ENCODE data around the gene ACSF3. TPM values are rescaled to one million over a fixed set of nuclear protein-coding genes. Genes with fewer than 3 reads are reported as not detected.
"Not testable (repeated sequence)": the region's sequence is repeated elsewhere in the genome, so short reads cannot be mapped to it uniquely, and the experiment has no call there.

ACSF3 gene
- polyA plus RNA-seq, 3 donors, result 15.3 to 24.3 (median 18.0) TPM

DNA sequence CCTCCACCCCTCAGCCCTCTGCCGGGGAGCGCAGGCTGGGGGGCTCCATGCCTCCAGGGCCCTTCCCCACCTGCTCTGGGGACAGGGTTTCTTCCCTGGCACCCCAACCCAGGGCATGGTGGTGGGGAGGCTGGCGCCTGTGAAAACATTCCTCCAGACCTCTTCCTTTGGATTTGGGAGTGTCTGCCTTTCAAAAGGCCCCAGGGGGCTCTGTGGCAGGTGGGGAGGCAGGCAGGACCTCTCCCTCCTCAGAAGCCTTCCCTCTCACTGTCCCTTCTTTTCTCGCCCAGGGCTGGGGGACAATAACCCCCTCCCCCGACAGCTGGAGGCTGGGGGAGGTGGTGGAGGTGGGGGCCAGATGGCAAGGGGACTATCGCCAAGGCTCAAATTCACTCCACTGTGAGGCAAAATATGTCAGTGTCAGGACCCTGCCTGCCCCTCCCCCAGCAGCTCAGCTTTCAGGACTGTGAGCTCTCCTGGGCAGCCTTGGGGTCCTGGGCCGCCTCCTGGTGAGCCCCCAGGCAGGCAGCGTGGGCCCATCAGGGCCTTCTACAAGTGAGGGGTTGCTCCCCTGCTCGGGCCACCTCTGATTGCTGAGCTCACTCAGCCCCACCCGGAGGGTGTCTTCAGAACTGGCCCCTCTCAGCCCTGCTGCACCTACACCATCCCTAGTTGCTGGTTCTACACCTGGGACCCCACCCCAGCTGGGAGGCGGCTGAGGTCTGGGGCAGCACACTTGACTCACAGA, 79.7 kb downstream of the ACSF3 start:
- H3K27ac ChIP-seq (ENCODE audit: low read depth, low read length), result no peak overlapping the region
- 67 to 70% (median 69%) methylated on average over 10 to 11 of the region's 11 CpGs for WGBS, 3 donors

DNA sequence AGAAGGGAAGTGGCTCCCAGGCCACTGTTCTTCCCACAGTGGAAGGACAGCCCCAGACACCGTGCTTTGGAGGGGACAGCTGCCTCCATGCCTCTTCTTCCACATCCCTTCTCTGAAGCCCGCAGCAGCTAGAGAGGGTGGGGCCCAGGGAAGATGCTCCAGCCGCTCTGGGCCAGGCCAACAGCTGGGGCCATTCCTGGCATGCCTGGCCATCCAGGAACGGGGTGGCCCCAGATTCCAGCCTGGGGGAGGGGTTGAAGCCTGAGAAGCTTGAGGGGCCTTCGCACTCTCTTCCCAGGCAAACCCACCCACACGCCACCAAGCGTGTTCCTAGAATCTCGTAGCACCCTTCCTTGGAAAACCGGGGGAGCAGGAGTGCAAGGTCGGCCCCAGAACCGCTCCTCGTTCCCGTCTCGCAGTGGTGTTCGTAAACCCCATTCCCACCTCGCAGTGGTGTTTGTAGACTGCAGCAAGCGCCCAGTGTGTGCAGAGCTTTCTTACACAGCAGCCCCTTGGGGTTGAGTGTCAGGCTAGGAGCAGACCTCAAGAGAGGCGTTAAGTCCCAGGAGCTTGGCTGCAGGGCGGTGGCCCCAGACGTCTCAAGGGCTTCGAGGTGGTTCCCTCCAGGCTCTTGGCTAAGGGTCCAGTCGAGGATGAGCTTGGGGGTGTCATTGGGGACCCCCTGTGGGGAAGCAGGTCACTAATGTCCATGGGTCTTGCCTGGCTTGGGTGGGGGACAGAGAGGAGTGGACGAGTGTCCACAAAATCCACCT, 80.6 kb downstream of the ACSF3 start:
- 75 to 80% (median 79%) methylated on average over 23 of the region's 23 CpGs for WGBS, 3 donors
- H3K27ac ChIP-seq (ENCODE audit: low read depth, low read length), result no peak overlapping the region

DNA sequence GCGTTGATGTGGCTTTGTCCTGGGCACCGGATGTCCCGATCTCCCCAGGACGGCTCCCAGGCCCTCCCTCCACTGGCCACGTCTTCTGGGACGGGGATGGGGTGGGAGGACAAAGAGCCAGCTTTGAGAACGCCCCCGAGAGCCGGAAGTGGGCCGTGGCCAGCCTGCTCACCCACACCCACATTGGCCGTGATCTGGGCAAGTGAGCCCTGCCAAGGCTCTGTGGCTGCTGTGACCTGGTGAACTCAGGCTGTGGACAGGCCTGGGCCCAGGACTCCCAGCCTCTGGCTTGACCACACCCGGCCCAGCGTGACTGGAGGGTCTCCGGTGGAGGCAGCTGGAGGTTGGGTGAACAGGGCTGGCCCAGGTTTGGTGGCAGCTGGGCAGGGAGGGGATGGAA, 81.2 kb downstream of the ACSF3 start:
- no peak overlapping the region for H3K27ac ChIP-seq (ENCODE audit: low read depth, low read length)
- WGBS, 3 donors, result 69 to 84% (median 81%) methylated on average over 14 of the region's 14 CpGs

DNA sequence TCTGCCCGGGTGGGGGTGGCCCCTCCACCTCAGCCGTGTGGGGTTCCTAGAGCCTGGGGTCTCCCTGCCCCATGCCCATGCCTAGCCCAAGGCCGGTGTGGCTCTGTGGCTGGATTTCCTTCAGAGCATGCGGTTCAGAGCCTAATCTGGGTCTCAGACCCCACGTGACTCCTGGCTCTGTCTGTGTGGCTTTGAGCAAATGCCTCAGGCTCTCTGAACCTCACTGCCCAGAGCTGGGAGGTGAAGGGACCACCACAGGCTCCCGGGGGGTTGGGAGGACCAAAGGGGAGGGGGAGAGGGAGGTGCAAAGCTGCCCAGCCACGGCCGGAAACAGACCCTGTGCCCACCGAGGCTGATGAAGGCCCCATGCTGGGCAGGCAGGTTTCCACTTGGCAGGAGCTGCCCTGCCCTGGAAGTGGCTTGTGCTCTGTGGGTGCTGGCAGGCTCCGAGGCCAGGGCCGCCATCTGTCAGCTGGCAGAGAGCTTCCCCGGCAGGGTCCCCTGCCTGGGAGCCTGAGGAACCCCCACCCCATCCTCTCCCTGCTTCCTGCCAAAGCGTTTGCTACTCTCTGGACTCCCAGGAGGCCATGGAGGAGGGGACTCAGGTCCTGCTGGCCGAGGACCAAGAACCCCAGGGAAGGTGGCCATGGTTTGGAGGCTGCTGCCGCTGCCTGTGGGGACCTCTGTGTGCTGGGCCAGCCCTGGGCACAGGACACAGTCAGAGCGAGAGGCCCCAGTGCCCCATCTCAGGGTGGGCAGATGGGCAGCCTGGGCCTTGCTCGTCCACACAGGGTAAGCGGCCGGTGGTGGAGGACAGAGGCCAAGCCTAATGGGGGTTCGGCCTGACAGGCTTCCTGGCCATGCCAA, 81.9 kb downstream of the ACSF3 start:
- WGBS, 3 donors, result 47 to 55% (median 51%) methylated on average over 19 to 20 of the region's 20 CpGs
- H3K27ac ChIP-seq (ENCODE audit: low read depth, low read length), result no peak overlapping the region

DNA sequence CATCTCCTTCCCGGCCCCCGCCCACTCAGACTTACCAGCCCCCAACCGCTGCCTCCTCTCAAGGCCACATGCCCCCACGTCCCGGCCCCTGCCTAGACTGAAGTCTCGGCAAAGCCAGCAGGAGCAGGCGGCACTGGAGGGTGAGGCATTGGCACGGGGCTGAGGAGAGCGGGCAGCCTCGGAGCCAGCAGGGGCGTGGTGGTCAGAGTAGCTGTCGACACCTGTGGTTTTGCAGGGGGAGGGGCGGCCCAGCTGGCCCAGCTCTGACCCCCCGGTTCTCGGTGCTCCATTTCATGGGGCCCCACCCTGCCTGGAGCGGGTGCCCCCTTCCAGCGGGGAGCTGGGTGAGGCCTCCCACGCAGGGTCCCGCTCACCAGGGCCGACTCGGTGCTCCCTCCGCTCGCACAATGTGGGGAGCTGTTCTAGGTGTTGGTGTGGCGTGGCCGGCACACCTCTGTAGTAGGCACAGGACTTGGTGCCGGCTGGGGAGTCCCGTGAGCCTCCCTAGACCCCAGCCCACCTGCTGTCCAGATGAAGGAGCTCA, 82.6 kb downstream of the ACSF3 start:
- WGBS, 3 donors, result 82 to 84% (median 82%) methylated on average over 25 to 27 of the region's 27 CpGs
- H3K27ac ChIP-seq (ENCODE audit: low read depth, low read length), result no peak overlapping the region

DNA sequence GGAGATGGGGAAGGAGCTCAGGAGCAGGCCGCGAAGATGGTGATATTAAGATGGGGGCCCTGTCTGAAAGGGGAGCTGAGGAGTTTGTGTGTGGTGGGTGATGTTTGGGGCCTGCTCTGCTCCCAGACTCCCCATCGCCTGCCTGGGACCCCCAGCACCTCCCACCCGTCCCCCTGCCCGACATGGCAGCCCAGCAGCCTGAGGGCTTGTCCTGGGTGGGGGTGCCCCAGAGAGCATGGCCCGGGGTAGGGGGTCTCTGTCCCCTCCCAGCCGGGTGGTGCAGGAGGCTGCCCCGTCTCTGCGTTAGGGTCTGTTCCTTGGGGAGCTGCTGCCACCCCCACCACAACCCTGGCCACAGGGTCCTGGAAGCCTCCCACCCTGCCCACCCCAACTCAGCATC, 83.1 kb downstream of the ACSF3 start:
- H3K27ac ChIP-seq (ENCODE audit: low read depth, low read length), result no peak overlapping the region
- 81 to 91% (median 83%) methylated on average over 7 to 9 of the region's 9 CpGs for WGBS, 3 donors

DNA sequence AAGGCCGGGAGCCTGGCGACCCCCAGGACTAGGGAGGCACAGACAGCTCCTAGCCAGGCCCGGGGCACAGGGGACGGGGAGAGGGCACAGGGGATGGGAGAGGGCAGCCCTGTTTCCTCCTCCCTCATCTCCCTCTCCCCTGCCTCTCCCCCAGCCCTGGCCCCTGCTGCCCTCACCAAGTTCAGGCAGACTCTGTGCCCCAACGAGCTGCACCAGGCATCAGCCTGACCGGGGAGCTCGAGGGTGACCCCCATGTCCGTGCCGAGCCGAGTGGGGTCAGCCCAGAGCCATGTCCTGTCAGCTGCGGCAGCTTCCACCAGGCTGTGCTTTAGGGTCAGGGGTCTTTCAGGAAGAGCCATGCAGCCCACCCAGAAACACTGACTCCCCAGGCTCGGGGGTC, 83.8 kb downstream of the ACSF3 start:
- 69 to 79% (median 72%) methylated on average over 11 to 12 of the region's 12 CpGs for WGBS, 3 donors
- H3K27ac ChIP-seq (ENCODE audit: low read depth, low read length), result no peak overlapping the region

DNA sequence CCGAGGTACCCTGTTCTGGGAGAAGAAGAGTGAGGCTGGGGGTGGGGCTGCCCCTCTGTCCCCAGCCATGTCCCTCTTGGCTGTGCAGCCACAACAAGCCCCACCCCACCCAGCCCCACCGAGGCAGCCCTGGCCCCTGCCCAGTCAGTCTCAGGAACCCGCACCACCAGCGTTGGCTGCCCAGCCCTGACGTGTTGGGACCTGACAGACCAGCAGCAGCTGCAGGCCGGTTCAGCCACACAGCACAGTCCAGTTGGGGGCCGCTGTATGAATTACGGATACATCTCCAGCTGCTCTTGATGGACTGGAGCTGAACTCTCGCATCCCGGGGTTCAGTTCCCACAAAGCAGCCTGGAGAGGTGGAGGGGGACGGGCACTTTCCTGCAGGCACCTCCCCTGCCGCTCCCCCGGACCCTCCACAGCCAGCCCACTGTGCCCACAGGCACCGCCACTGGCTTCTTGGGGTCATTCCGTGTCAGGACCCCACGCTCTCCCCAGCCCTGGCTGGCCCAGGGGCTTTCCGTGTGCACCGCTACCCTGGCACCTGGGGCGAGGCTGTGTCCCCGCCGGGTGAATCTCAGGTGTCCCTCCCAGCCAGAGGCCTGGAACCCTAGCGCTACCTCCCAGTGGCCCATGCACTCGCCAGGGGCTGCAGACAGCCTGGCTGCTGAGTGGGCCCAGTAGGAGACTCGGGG, 84.9 kb downstream of the ACSF3 start:
- no peak overlapping the region for H3K27ac ChIP-seq (ENCODE audit: low read depth, low read length)
- 63 to 82% (median 75%) methylated on average over 20 to 24 of the region's 24 CpGs for WGBS, 3 donors

DNA sequence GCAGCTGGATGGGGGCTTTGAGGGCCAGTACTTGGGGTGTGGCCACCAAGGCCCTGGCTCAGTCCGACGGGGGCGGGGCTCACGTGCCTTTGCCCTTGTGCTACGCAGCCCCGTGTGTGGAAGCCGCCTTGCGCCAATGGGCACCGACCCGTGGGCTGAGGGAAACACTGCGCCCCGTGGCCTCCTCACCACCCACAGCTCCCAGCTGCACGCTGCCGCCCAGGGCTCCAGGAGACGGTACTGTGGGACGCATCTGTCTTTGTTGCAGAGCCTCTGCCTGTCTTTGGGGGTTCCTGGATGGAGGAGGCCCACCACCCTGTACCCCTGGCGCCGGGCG, 85.5 kb downstream of the ACSF3 start:
- 84 to 90% (median 85%) methylated on average over 19 of the region's 19 CpGs for WGBS, 3 donors
- H3K27ac ChIP-seq (ENCODE audit: low read depth, low read length), result no peak overlapping the region

DNA sequence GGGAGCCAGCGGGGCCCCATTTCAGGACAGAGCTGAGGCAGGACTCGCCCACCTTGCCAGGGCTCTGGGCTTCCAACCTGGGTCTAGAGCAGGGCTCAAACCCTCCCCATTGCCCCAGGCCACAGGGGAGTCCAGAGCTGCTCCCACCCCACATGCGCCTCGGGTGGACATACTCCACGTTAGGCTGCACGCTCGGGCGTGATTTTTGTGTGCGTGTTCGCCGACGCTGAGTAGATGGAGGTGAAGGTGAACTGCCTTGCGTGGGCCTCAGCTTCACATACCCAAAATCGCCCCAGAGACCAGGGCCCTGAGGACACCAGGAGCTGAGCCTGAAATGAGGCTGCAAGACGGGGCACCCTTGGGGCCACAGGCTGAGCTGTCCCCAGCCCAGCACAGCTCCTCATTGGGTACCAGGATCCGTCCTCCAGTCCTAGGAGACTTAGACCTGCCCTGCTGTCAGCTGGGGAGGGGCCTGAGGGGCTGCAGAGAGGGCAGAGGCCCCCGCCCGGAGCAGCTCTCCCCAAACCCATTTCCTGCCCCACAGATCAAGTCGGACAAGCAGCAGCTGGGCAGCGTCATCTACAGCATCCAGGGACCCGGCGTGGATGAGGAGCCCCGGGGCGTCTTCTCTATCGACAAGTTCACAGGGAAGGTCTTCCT, 86.1 kb downstream of the ACSF3 start:
- 77 to 80% (median 79%) methylated on average over 24 to 25 of the region's 25 CpGs for WGBS, 3 donors
- H3K27ac ChIP-seq (ENCODE audit: low read depth, low read length), result no peak overlapping the region

DNA sequence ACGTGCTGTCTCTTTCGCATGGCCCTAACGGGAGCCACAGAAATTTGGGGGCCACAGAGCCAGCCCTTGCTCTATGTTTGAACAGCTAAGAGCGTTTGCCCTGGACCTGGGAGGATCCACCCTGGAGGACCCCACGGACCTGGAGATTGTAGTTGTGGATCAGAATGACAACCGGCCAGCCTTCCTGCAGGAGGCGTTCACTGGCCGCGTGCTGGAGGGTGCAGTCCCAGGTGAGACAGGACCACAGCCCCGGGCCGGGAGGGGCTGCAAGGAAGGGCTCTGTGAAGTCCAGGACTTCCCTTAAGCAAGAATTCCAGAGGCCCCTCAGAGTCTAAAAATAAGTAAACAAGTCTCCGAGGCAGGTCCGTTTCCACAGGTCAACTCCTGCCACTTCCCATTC, 89.8 kb downstream of the ACSF3 start:
- no peak overlapping the region for H3K27ac ChIP-seq (ENCODE audit: low read depth, low read length)
- WGBS, 3 donors, result 30 to 47% (median 45%) methylated on average over 13 of the region's 13 CpGs

DNA sequence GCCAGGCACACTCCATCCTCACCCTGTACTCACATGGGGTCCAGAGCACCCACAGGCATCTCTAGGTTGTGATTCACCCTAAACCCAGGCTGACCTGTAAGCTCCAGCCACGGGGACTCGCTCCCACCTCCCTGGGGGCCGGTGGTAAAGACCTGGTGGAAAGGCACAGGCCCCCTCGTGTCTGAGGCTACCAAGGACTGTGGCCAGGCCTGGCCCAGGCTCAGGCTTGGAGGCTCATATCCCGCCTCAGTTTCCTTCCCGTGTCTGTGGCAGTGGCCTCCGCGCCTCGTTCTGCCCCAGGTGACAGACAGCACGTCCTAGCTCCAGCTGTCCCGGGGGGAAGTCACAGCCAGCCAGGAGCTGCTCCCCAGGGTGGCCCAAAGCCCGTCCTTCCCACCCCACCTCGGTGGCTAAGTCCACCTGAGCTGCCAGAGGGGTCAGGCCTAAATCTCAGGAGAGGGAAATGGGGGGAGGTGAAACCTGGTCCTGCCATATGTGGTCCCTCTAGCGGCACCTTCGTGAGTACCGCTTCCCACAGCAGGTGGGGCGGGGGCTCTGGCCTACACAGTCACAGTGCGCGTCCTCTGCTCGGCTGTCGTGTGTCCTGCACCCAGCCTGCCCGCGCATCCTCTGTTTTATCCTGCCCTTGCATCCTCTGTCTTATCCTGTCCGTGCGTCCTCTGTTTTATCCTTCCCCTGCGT, 90.5 kb downstream of the ACSF3 start:
- WGBS, 3 donors, result 67 to 74% (median 71%) methylated on average over 26 of the region's 26 CpGs
- H3K27ac ChIP-seq (ENCODE audit: low read depth, low read length), result no peak overlapping the region

DNA sequence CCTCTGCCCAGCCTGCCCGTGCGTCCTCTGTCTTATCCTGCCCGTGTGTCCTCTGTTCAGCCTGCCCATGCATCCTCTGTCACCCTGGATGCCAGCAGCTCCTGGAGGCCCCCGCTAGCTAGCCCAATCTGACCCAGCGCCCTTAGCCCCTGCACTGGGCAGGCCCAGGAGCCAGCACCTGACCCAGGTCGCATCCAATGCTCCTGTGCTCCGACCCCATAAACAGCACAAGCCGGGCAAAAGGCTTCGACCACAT, 91.0 kb downstream of the ACSF3 start:
- 70 to 77% (median 77%) methylated on average over 9 of the region's 9 CpGs for WGBS, 3 donors

DNA sequence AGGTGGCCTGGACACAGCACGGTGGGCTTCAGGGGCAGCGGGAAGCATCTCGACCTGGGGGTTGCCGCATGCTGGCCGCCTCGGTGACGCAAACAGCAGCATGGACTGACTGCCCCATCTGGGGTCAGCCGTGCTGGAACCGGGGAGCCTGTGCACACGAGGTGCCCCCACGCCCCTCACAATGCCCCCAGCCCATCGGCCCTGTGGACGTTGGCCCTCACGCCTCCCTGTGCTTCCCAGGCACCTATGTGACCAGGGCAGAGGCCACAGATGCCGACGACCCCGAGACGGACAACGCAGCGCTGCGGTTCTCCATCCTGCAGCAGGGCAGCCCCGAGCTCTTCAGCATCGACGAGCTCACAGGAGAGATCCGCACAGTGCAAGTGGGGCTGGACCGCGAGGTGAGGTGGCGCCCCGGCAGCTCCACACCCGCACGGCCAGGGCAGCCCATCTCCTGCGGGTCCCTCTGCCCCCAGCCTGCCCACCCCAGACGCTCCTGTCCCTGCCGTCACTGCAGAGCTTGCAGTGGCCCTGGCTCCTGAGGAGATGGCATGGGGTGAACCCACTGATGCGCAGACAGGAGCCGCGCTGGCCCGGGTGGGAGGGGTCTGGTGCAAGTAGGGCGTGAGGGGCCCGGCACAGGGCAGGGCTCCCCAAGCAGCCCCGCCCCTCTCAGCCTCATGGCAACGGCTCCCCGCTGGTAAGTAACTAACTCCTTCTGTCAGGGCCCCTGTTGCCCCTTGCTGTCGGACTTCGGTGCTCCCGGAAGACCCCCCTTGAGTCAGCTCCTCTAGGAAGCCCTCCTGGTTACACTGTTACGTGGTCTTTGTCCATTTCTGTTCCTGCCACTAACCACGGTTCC, 91.5 kb downstream of the ACSF3 start:
- no peak overlapping the region for H3K27ac ChIP-seq (ENCODE audit: low read depth, low read length)
- 72 to 76% (median 73%) methylated on average over 45 to 48 of the region's 48 CpGs for WGBS, 3 donors

More for the DNA sequence above, 91.0 kb downstream of the ACSF3 start:
- H3K27ac ChIP-seq (ENCODE audit: low read depth, low read length), result no peak overlapping the region

DNA sequence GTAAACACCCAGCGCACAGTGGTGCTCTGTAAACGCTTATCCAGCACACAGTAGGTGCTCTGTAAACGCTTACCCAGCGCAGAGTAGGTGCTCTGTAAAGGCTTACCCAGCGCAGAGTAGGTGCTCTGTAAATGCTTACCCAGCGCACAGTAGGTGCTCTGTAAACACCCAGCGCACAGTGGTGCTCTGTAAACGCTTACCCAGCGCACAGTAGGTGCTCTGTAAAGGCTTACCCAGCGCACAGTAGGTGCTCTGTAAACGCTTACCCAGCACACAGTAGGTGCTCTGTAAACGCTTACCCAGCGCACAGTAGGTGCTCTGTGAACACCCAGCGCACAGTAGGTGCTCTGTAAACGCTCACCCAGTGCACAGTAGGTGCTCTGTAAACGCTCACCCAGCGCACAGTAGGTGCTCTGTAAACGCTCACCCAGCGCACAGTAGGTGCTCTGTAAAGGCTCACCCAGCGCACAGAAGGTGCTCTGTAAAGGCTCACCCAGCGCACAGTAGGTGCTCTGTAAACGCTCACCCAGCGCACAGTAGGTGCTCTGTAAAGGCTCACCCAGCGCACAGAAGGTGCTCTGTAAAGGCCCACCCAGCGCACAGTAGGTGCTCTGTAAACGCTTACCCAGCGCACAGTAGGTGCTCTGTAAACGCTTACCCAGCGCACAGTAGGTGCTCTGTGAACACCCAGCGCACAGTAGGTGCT, 92.4 kb downstream of the ACSF3 start:
- not testable (repeated sequence) for H3K27ac ChIP-seq (ENCODE audit: low read depth, low read length)
- WGBS, 3 donors, result 86 to 96% (median 93%) methylated on average over 27 to 30 of the region's 30 CpGs

DNA sequence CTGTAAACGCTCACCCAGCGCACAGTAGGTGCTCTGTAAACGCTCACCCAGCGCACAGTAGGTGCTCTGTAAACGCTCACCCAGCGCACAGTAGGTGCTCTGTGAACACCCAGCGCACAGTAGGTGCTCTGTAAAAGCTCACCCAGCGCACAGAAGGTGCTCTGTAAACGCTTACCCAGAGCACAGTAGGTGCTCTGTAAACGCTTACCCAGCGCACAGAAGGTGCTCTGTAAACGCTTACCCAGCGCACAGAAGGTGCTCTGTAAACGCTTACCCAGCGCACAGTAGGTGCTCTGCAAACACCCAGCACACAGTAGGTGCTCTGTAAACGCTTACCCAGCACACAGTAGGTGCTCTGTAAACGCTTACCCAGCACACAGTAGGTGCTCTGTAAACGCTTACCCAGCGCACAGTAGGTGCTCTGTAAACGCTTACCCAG, 93.0 kb downstream of the ACSF3 start:
- WGBS, 3 donors, result 86 to 90% (median 90%) methylated on average over 20 of the region's 20 CpGs
- H3K27ac ChIP-seq (ENCODE audit: low read depth, low read length), result not testable (repeated sequence)
